OCI-LY3 (cell line): ENCODE measurements around the gene SLCO1B1.

Experiments used
- EZH2phosphoT487 ChIP-seq: fragments of 200-600 bp; shearing (Covaris generic); IDR thresholded peaks from 2 replicates; pipeline ENCODE4 v1.6.1; 2018; ENCODE audit warnings: antibody characterized with exemption, mixed run types, low read depth
- TF ChIP-seq, protein P1 (sequence below): fragments of 200-600, 300-600 bp; sonication (generic); IDR thresholded peaks from 2 replicates; pipeline ENCODE4 v1.5.1; 2014; ENCODE audit warnings: antibody characterized with exemption, low read length, low read depth

DNA sequence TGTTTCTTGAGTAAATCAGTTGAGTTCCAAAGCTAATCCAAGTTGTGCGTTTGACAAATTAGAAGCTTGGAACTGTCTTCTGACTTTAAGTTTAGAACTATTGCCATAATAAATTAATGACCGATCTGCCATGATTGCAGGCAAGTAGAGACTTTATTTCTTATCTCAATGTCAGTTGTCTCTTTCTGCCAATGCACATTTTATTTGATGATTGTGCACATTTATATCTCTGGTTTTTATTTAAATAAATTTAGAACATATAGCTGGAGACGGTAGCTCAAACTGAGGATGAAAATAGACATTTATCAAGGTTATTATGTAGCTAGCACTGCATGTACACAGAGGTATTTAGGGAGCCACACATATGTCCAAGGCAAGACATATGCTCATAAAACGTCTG lies 34.1 kb downstream of the SLCO1B1 start:
- TF ChIP-seq, protein P1, sequence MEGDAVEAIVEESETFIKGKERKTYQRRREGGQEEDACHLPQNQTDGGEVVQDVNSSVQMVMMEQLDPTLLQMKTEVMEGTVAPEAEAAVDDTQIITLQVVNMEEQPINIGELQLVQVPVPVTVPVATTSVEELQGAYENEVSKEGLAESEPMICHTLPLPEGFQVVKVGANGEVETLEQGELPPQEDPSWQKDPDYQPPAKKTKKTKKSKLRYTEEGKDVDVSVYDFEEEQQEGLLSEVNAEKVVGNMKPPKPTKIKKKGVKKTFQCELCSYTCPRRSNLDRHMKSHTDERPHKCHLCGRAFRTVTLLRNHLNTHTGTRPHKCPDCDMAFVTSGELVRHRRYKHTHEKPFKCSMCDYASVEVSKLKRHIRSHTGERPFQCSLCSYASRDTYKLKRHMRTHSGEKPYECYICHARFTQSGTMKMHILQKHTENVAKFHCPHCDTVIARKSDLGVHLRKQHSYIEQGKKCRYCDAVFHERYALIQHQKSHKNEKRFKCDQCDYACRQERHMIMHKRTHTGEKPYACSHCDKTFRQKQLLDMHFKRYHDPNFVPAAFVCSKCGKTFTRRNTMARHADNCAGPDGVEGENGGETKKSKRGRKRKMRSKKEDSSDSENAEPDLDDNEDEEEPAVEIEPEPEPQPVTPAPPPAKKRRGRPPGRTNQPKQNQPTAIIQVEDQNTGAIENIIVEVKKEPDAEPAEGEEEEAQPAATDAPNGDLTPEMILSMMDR, result no peak
- TF ChIP-seq EZH2phosphoT487, result no peak
